ENCODE measurements around the gene CAPN5. TPM values are rescaled to one million over a fixed set of nuclear protein-coding genes. Genes with fewer than 3 reads are reported as not detected.

CAPN5 gene
- polyA plus RNA-seq, 2 of the 4 experiments (the other 2 are of a cell fraction): 9.4 to 12.9 TPM

GRCh38 chr11:77146261-77147035 lies 79.7 kb downstream of the CAPN5 start:
- CTCF ChIA-PET: interaction anchor here (0.9 to 7.4 kb wide), 8 partner anchors 10 to 402 kb away, joined by 3 to 39 read pairs (median 5); partner anchors contain the start of gene MYO7A
- ATAC-seq: peak in 1 of 2 experiments; percentile 16; a peak in 1 of 6 replicates

GRCh38 chr11:77147036-77147315 lies 80.2 kb downstream of the CAPN5 start:
- DNase-seq (ENCODE audit: low read depth in 1 of 2, low spot score in 1 of 2) (no peak), FAIRE-seq (no peak), ATAC-seq (no peak)
- ChIA-PET POLR2A (no interaction called here), CTCF (interaction anchor here (1.0 to 7.4 kb wide), 6 partner anchors 19 to 44 kb away, joined by 3 to 39 read pairs (median 6); partner anchors contain the start of gene MYO7A)
- Histone ChIP-seq H3K27ac (no peak overlapping the region), H3K4me3 (no peak overlapping the region), H3K9me3 (no peaks in the 10 kb centered on the region), H3K4me1 (peaks cover 3% of the 10 kb centered on the region; the same call in 1 of the 3 replicates), H3K4me2 (no peak overlapping the region)
- TF ChIP-seq USF2 (IDR thresholded peaks at IDR 0.05) (no peak), MAZ (IDR thresholded peaks at IDR 0.05; ENCODE audit: borderline replicate concordance, low read depth, low read length) (no peak), NR3C1 (IDR thresholded peaks at IDR 0.05) (no peak), MAX (IDR thresholded peaks at IDR 0.05) (no peak), REST (IDR thresholded peaks at IDR 0.05) (no peak)
- 7% methylated on average over 1 of the region's 1 CpG for WGBS (ENCODE audit: missing lambda C conversion rate)

More at GRCh38 chr11:77146261-77147035, 79.7 kb downstream of the CAPN5 start:
- 66% methylated on average over 10 of the region's 10 CpGs for WGBS (ENCODE audit: missing lambda C conversion rate)
- POLR2A ChIA-PET: no interaction called here
- DNase-seq (ENCODE audit: low read depth in 1 of 2, low spot score in 1 of 2) (no peak), FAIRE-seq (no peak)
- H3K4me1 ChIP-seq: peaks cover 3% of the 10 kb centered on the region; the same call in 1 of the 3 replicates
- no peak overlapping the region for H3K4me3 ChIP-seq
- no peak overlapping the region for H3K4me2 ChIP-seq
- H3K27ac ChIP-seq: no peak overlapping the region
- H3K9me3 ChIP-seq: no peaks in the 10 kb centered on the region
- TF ChIP-seq ZSCAN20 (CRISPR knock-in tag; IDR thresholded peaks at IDR 0.05): no peak
- no peak for TF ChIP-seq TP53 (CRISPR knock-in tag; IDR thresholded peaks at IDR 0.05)
- no peak for TF ChIP-seq JUN (IDR thresholded peaks at IDR 0.05)
- no peak for TF ChIP-seq CBX8 (IDR thresholded peaks at IDR 0.05)
- TF ChIP-seq JUNB (IDR thresholded peaks at IDR 0.05): no peak
- no peak for TF ChIP-seq KDM1A (IDR thresholded peaks at IDR 0.05; ENCODE audit: low read depth)
- no peak for TF ChIP-seq RFX5 (IDR thresholded peaks at IDR 0.05)
- TF ChIP-seq HES2 (IDR thresholded peaks at IDR 0.05): no peak
- TF ChIP-seq EHMT2 (IDR thresholded peaks at IDR 0.05; ENCODE audit: low read depth): no peak
- no peak for TF ChIP-seq REST (IDR thresholded peaks at IDR 0.05)
- no peak for TF ChIP-seq CBX2 (IDR thresholded peaks at IDR 0.05; ENCODE audit: borderline replicate concordance, low read depth)
- TF ChIP-seq FOSB (CRISPR knock-in tag; IDR thresholded peaks at IDR 0.05): no peak
- TF ChIP-seq CTCF (IDR thresholded peaks at IDR 0.05): no peak
- TF ChIP-seq FOXS1 (CRISPR knock-in tag; IDR thresholded peaks at IDR 0.05): no peak
- no peak for TF ChIP-seq NR3C1 (IDR thresholded peaks at IDR 0.05)
